Stimulated activated CD8-positive, alpha-beta memory T cell treated with anti-CD3 and anti-CD28 coated beads, Interleukin-2, amount 100 ng/mL, for 1 hour (primary cell): ENCODE results near the gene SETD3.
"Not testable (repeated sequence)": the region's sequence is repeated elsewhere in the genome, so short reads cannot be mapped to it uniquely, and the experiment has no call there.

Experiments
- DNase-seq, 2 donors: peaks; one replicate each; pipeline ENCODE4 v3.0.0-alpha.2; 2020; ENCODE audit warnings: low read depth in 2 of 2

The SETD3 gene

GRCh38 chr14:99360774-99361595 lies 119.7 kb downstream of the SETD3 start:
- no peak for DNase-seq

GRCh38 chr14:99359906-99360305 lies 120.8 kb downstream of the SETD3 start:
- DNase-seq = no peak

GRCh38 chr14:99357916-99358390 lies 122.7 kb downstream of the SETD3 start:
- no peak for DNase-seq

GRCh38 chr14:99357151-99357915 lies 123.3 kb downstream of the SETD3 start:
- no peak for DNase-seq

GRCh38 chr14:99356031-99356608 lies 124.5 kb downstream of the SETD3 start:
- no peak for DNase-seq

GRCh38 chr14:99354166-99354875 lies 126.3 kb downstream of the SETD3 start:
- DNase-seq = no peak

- no peak for DNase-seq
Observed at GRCh38 chr14:99352688-99353280, 127.9 kb downstream of the SETD3 start.

- DNase-seq = no peak
Observed at GRCh38 chr14:99351166-99352007, 129.3 kb downstream of the SETD3 start.

GRCh38 chr14:99350751-99351150 lies 129.9 kb downstream of the SETD3 start:
- no peak for DNase-seq

- no peak for DNase-seq
Observed at GRCh38 chr14:99349721-99350495, 130.8 kb downstream of the SETD3 start.

GRCh38 chr14:99348816-99349614 lies 131.6 kb downstream of the SETD3 start:
- DNase-seq = no peak

- not testable (repeated sequence) for DNase-seq
Observed at GRCh38 chr14:99348231-99348630, 132.4 kb downstream of the SETD3 start.
